PFSK-1 (cell line): ENCODE measurements around the gene GSK3B.

Experiments used
- POLR2AphosphoS5 ChIP-seq: IDR thresholded peaks from 2 replicates; pipeline ENCODE4 v1.6.1; 2012; ENCODE audit warnings: low read depth, mild to moderate bottlenecking, control low read depth, low read length, moderate library complexity
- TAF1 ChIP-seq: IDR thresholded peaks from 2 replicates; pipeline ENCODE4 v1.6.1; 2012; ENCODE audit warnings: low read length, control low read depth, borderline replicate concordance; ENCODE audit not compliant: insufficient read depth

DNA sequence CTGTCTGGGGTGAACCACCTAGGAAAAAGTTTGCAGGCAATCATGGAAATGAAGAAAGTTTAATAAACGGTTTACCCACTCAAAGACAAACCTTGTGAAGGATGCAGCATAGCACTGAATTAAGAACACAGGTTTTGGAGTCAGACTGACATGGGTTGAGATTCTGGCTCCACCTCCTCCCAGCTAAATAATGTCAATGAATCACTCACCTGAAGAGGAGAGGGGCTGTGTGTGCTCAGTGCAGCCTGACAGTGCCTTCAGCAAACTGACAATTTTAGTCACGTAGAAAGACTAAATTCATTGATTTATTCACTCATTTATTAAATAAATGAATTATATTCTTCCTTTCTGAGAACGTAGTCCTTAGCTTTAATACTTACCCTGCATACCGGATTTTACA lies 293.4 kb downstream of the GSK3B start:
- TF ChIP-seq POLR2AphosphoS5: no peak
- TF ChIP-seq TAF1: no peak
